HTR-8/SVneo (cell line): ENCODE data around the gene FBXL7.
A peak's percentile ranks its signal among the peaks of the same experiment; 100 is the strongest.

Experiments used
- DNase-seq: peaks from one replicate; pipeline ENCODE4 v3.0.0; 2011; ENCODE audit warnings: low spot score, mixed read lengths; ENCODE audit not compliant: insufficient read length
- FAIRE-seq: peaks from 2 replicates; lab custom pipeline; 2011; peaks lifted over from hg19 to GRCh38; lab: Jason Lieb, UNC

The FBXL7 gene

GRCh38 chr5:15734058-15734457 lies 234.1 kb downstream of the FBXL7 start:
- no peak for FAIRE-seq
- no peak for DNase-seq

- DNase-seq (no peak), FAIRE-seq (no peak)
Observed at GRCh38 chr5:15737036-15737821, 237.2 kb downstream of the FBXL7 start.

GRCh38 chr5:15737871-15738664 lies 238.1 kb downstream of the FBXL7 start:
- no peak for FAIRE-seq
- DNase-seq, result no peak

- DNase-seq (no peak), FAIRE-seq (no peak)
Observed at GRCh38 chr5:15740383-15740782, 240.4 kb downstream of the FBXL7 start.

GRCh38 chr5:15741591-15741990 lies 241.6 kb downstream of the FBXL7 start:
- no peak for DNase-seq
- no peak for FAIRE-seq

- DNase-seq (no peak), FAIRE-seq (no peak)
Observed at GRCh38 chr5:15746833-15747232, 246.9 kb downstream of the FBXL7 start.

- DNase-seq, result no peak
- no peak for FAIRE-seq
Observed at GRCh38 chr5:15748266-15748665, 248.3 kb downstream of the FBXL7 start.

GRCh38 chr5:15752663-15753285 lies 252.8 kb downstream of the FBXL7 start:
- no peak for DNase-seq

GRCh38 chr5:15753752-15754151 lies 253.8 kb downstream of the FBXL7 start:
- no peak for FAIRE-seq
- no peak for DNase-seq

More at GRCh38 chr5:15752663-15753285, 252.8 kb downstream of the FBXL7 start:
- no peak for FAIRE-seq

GRCh38 chr5:15757103-15757502 lies 257.1 kb downstream of the FBXL7 start:
- FAIRE-seq, result no peak
- peak; percentile 15 for DNase-seq

- peak; percentile 72 for FAIRE-seq
Observed at GRCh38 chr5:15757619-15758018, 257.6 kb downstream of the FBXL7 start.

GRCh38 chr5:15762668-15763067 lies 262.7 kb downstream of the FBXL7 start:
- FAIRE-seq, result no peak
- DNase-seq, result no peak

More at GRCh38 chr5:15757619-15758018, 257.6 kb downstream of the FBXL7 start:
- DNase-seq, result no peak

GRCh38 chr5:15763754-15764153 lies 263.8 kb downstream of the FBXL7 start:
- FAIRE-seq, result no peak
- DNase-seq, result no peak

- no peak for FAIRE-seq
- no peak for DNase-seq
Observed at GRCh38 chr5:15768936-15769335, 269.0 kb downstream of the FBXL7 start.

- FAIRE-seq (peak; percentile 4), DNase-seq (no peak)
Observed at GRCh38 chr5:15772131-15772530, 272.2 kb downstream of the FBXL7 start.

GRCh38 chr5:15774632-15775031 lies 274.7 kb downstream of the FBXL7 start:
- peak; percentile 57 for FAIRE-seq
- DNase-seq, result no peak

GRCh38 chr5:15776346-15776745 lies 276.4 kb downstream of the FBXL7 start:
- DNase-seq, result no peak
- FAIRE-seq, result no peak

GRCh38 chr5:15783734-15784133 lies 283.8 kb downstream of the FBXL7 start:
- DNase-seq, result no peak
- FAIRE-seq, result no peak

GRCh38 chr5:15785531-15785981 lies 285.6 kb downstream of the FBXL7 start:
- FAIRE-seq, result no peak
- DNase-seq, result no peak

GRCh38 chr5:15786326-15786725 lies 286.3 kb downstream of the FBXL7 start:
- no peak for DNase-seq
- no peak for FAIRE-seq

- DNase-seq, result no peak
- no peak for FAIRE-seq
Observed at GRCh38 chr5:15786884-15787283, 286.9 kb downstream of the FBXL7 start.
